HL-60 (cell line): Measurements from ENCODE around the gene TMPRSS13.

ENCODE experiments used
- POLR2AphosphoS5 ChIP-seq: IDR thresholded peaks from 2 replicates; pipeline ENCODE4 v1.6.1; 2012; ENCODE audit warnings: low read depth
- SPI1 ChIP-seq: IDR thresholded peaks from 2 replicates; pipeline ENCODE4 v1.6.1; 2012; ENCODE audit warnings: low read depth, mild to moderate bottlenecking, borderline replicate concordance
- TF ChIP-seq, protein P1 (sequence below): IDR thresholded peaks from 2 replicates; pipeline ENCODE4 v1.6.1; 2012; ENCODE audit warnings: low read depth; ENCODE audit not compliant: insufficient replicate concordance
- TF ChIP-seq, protein P2 (sequence below): IDR thresholded peaks from one replicate; pipeline ENCODE4 v1.5.1; 2011; ENCODE audit warnings: low read length, control low read depth, inconsistent platforms; ENCODE audit not compliant: insufficient read depth

DNA sequence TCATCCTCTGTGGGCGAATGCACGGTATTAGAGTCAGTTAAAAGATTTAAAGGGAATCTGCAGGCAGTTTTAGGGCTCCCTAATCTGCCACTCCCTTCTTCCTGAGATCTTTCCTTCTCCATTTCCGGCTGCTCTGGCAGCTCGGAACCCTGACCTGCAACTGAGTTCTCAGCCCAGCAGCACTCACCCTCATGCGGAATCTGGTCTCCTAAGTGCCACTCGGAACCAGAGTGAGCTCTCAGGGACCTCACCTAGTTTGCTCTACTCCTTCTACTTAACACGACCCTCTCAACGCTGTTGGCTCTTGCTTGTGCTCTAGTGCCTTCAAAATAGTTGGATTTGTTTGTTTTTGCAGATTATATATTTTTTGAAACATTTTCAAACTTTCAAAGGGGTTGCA is 37.7 kb upstream of the TMPRSS13 start:
- no peak for TF ChIP-seq POLR2AphosphoS5
- TF ChIP-seq, protein P1, sequence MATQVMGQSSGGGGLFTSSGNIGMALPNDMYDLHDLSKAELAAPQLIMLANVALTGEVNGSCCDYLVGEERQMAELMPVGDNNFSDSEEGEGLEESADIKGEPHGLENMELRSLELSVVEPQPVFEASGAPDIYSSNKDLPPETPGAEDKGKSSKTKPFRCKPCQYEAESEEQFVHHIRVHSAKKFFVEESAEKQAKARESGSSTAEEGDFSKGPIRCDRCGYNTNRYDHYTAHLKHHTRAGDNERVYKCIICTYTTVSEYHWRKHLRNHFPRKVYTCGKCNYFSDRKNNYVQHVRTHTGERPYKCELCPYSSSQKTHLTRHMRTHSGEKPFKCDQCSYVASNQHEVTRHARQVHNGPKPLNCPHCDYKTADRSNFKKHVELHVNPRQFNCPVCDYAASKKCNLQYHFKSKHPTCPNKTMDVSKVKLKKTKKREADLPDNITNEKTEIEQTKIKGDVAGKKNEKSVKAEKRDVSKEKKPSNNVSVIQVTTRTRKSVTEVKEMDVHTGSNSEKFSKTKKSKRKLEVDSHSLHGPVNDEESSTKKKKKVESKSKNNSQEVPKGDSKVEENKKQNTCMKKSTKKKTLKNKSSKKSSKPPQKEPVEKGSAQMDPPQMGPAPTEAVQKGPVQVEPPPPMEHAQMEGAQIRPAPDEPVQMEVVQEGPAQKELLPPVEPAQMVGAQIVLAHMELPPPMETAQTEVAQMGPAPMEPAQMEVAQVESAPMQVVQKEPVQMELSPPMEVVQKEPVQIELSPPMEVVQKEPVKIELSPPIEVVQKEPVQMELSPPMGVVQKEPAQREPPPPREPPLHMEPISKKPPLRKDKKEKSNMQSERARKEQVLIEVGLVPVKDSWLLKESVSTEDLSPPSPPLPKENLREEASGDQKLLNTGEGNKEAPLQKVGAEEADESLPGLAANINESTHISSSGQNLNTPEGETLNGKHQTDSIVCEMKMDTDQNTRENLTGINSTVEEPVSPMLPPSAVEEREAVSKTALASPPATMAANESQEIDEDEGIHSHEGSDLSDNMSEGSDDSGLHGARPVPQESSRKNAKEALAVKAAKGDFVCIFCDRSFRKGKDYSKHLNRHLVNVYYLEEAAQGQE, result no peak
- TF ChIP-seq, protein P2, sequence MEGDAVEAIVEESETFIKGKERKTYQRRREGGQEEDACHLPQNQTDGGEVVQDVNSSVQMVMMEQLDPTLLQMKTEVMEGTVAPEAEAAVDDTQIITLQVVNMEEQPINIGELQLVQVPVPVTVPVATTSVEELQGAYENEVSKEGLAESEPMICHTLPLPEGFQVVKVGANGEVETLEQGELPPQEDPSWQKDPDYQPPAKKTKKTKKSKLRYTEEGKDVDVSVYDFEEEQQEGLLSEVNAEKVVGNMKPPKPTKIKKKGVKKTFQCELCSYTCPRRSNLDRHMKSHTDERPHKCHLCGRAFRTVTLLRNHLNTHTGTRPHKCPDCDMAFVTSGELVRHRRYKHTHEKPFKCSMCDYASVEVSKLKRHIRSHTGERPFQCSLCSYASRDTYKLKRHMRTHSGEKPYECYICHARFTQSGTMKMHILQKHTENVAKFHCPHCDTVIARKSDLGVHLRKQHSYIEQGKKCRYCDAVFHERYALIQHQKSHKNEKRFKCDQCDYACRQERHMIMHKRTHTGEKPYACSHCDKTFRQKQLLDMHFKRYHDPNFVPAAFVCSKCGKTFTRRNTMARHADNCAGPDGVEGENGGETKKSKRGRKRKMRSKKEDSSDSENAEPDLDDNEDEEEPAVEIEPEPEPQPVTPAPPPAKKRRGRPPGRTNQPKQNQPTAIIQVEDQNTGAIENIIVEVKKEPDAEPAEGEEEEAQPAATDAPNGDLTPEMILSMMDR, result no peak
- TF ChIP-seq SPI1, result no peak
